ENCODE measurements around the gene POC1B. TPM values are rescaled to one million over a fixed set of nuclear protein-coding genes. Genes with fewer than 3 reads are reported as not detected.

Gene POC1B
- total RNA-seq, 1 experiment from 2014 or later: 30.8 TPM

- Histone ChIP-seq H3K9me3 (ENCODE audit: low read depth, low read length, poor library complexity, severe bottlenecking) (no peaks in the 10 kb centered on the region), H3K36me3 (ENCODE audit: insufficient read depth, low read length, poor library complexity, severe bottlenecking) (no peaks in the 10 kb centered on the region), H3K4me1 (ENCODE audit: insufficient read depth, low read length, poor library complexity, severe bottlenecking) (peaks cover 71% of the 10 kb centered on the region), H3K27ac (ENCODE audit: low read depth, low read length, poor library complexity, severe bottlenecking) (peak overlapping the region; percentile 97), H3K4me3 (ENCODE audit: low read depth, low read length, poor library complexity, severe bottlenecking) (peak overlapping the region; percentile 11), H3K27me3 (replicated peaks; ENCODE audit: insufficient read depth, low read depth, low read length, poor library complexity) (no peaks in the 10 kb centered on the region)
- peak; percentile 96 for DNase-seq (ENCODE audit: low spot score)
- TF ChIP-seq EZH2 (IDR thresholded peaks at IDR 0.05; ENCODE audit: borderline replicate concordance, low read depth, low read length, poor library complexity, severe bottlenecking) (no peak), CTCF (conservative IDR thresholded peaks at IDR 0.05; ENCODE audit: low read depth, low read length) (no peak)
- ChIA-PET POLR2A (ENCODE audit: low non-redundant PET) (interaction anchor here (0.6 to 1.9 kb wide), 4 partner anchors 9 to 556 kb away, joined by 3 to 10 read pairs (median 7); partner anchors contain the start of gene DUSP6), CTCF (interaction anchor here (0.5 to 1.9 kb wide), 2 partner anchors 53 to 434 kb away, joined by 5 to 6 read pairs; no protein-coding TSS in a partner anchor)
- no TSS peak for BruUV-seq (replicated peaks)
- intact Hi-C loops (cut with micrococcal nuclease; ENCODE audit: unreplicated experiment): loop anchor here (1.0 to 10.0 kb wide), 4 partner anchors 61 to 176 kb away; no protein-coding TSS in a partner anchor
Measured at GRCh38 chr12:89450907-89451306, 74.9 kb downstream of the POC1B start.

GRCh38 chr12:89448951-89449371 is 76.9 kb downstream of the POC1B start:
- Histone ChIP-seq H3K27me3 (replicated peaks; ENCODE audit: insufficient read depth, low read depth, low read length, poor library complexity) (no peaks in the 10 kb centered on the region), H3K36me3 (ENCODE audit: insufficient read depth, low read length, poor library complexity, severe bottlenecking) (no peaks in the 10 kb centered on the region), H3K9me3 (ENCODE audit: low read depth, low read length, poor library complexity, severe bottlenecking) (no peaks in the 10 kb centered on the region), H3K4me1 (ENCODE audit: insufficient read depth, low read length, poor library complexity, severe bottlenecking) (peaks cover 52% of the 10 kb centered on the region), H3K4me3 (ENCODE audit: low read depth, low read length, poor library complexity, severe bottlenecking) (no peak overlapping the region), H3K27ac (ENCODE audit: low read depth, low read length, poor library complexity, severe bottlenecking) (peak overlapping the region; percentile 97)
- ChIA-PET POLR2A (ENCODE audit: low non-redundant PET) (no interaction called here), CTCF (no interaction called here)
- intact Hi-C loops (cut with micrococcal nuclease; ENCODE audit: unreplicated experiment): no loop called here
- no TSS peak for BruUV-seq (replicated peaks)
- no peak for TF ChIP-seq CTCF (conservative IDR thresholded peaks at IDR 0.05; ENCODE audit: low read depth, low read length)
- no peak for TF ChIP-seq EZH2 (IDR thresholded peaks at IDR 0.05; ENCODE audit: borderline replicate concordance, low read depth, low read length, poor library complexity, severe bottlenecking)
- DNase-seq (ENCODE audit: low spot score): no peak

- TF ChIP-seq EZH2 (IDR thresholded peaks at IDR 0.05; ENCODE audit: borderline replicate concordance, low read depth, low read length, poor library complexity, severe bottlenecking): no peak
- no peak for TF ChIP-seq CTCF (conservative IDR thresholded peaks at IDR 0.05; ENCODE audit: low read depth, low read length)
- H3K27me3 ChIP-seq (replicated peaks; ENCODE audit: insufficient read depth, low read depth, low read length, poor library complexity): no peaks in the 10 kb centered on the region
- no peak overlapping the region for H3K4me3 ChIP-seq (ENCODE audit: low read depth, low read length, poor library complexity, severe bottlenecking)
- DNase-seq (ENCODE audit: low spot score): no peak
- peaks cover 48% of the 10 kb centered on the region for H3K4me1 ChIP-seq (ENCODE audit: insufficient read depth, low read length, poor library complexity, severe bottlenecking)
- ChIA-PET POLR2A (ENCODE audit: low non-redundant PET) (no interaction called here), CTCF (no interaction called here)
- BruUV-seq (replicated peaks): no TSS peak
- H3K36me3 ChIP-seq (ENCODE audit: insufficient read depth, low read length, poor library complexity, severe bottlenecking): no peaks in the 10 kb centered on the region
- H3K27ac ChIP-seq (ENCODE audit: low read depth, low read length, poor library complexity, severe bottlenecking): peak overlapping the region; percentile 7
- no peaks in the 10 kb centered on the region for H3K9me3 ChIP-seq (ENCODE audit: low read depth, low read length, poor library complexity, severe bottlenecking)
- intact Hi-C loops (cut with micrococcal nuclease; ENCODE audit: unreplicated experiment): no loop called here
Measured at GRCh38 chr12:89448526-89448925, 77.3 kb downstream of the POC1B start.

Measured in A673 (cell line).